Chondrocyte (in vitro differentiated cells): Measurements from ENCODE around the gene NEGR1. TPM values are rescaled to one million over a fixed set of nuclear protein-coding genes. Genes with fewer than 3 reads are reported as not detected.

ENCODE experiments used
- DNase-seq: peaks from one replicate; pipeline ENCODE4 v3.0.0; 2021; ENCODE audit warnings: mixed read lengths, low spot score
- H3K27ac Mint-ChIP-seq: one replicate; pipeline ENCODE4 v1.8.0; 2021; ENCODE audit warnings: mild to moderate bottlenecking, moderate library complexity, mixed read lengths; ENCODE audit not compliant: unreplicated experiment
- H3K27me3 Mint-ChIP-seq: 2 replicates; pipeline ENCODE4 v1.8.0; 2021; ENCODE audit warnings: low read depth, mixed read lengths
- H3K36me3 Mint-ChIP-seq: 2 replicates; pipeline ENCODE4 v1.8.0; 2021; ENCODE audit warnings: low read depth, mixed read lengths
- H3K4me1 Mint-ChIP-seq: 2 replicates; pipeline ENCODE4 v1.8.0; 2021; ENCODE audit warnings: low read depth, mild to moderate bottlenecking, mixed read lengths
- H3K4me3 Mint-ChIP-seq: one replicate; pipeline ENCODE4 v1.8.0; 2021; ENCODE audit warnings: mild to moderate bottlenecking, moderate library complexity, mixed read lengths; ENCODE audit not compliant: unreplicated experiment
- H3K9me3 Mint-ChIP-seq: 2 replicates; pipeline ENCODE4 v1.8.0; 2021; ENCODE audit warnings: low read depth, mixed read lengths
- total RNA-seq: library from RNA; stranded (reverse); gene quantifications from 3 replicates; pipeline ENCODE4 v1.2.1, GENCODE V29; 2021
- TF ChIP-seq, protein P1 (sequence below): fragments of 200-600 bp; sonication (generic); IDR thresholded peaks from 2 replicates; pipeline ENCODE4 v1.5.0; 2021; ENCODE audit warnings: antibody characterized with exemption, mild to moderate bottlenecking, moderate library complexity

Gene NEGR1
- total RNA-seq, 1 donor from 2014 or later, result 7.7 TPM

DNA sequence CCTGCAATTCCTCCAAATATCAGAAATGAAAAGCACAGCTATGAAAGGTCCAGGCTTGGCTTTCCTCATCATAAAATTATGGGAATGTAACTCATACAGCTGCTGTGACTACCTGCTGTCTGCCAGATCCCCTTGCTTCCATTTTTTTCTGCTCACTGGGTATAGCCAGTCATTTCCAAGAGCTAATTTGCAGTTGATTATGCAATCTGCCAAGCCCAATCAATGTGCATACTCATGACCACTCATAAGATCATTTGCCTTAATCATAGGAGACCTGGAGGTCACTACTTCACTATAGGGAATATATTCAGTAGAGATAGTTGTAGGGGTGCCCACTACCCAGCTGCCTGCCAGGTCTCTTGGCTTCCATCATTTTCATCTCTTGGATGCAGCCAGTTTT, 783.8 kb downstream of the NEGR1 start:
- TF ChIP-seq, protein P1, sequence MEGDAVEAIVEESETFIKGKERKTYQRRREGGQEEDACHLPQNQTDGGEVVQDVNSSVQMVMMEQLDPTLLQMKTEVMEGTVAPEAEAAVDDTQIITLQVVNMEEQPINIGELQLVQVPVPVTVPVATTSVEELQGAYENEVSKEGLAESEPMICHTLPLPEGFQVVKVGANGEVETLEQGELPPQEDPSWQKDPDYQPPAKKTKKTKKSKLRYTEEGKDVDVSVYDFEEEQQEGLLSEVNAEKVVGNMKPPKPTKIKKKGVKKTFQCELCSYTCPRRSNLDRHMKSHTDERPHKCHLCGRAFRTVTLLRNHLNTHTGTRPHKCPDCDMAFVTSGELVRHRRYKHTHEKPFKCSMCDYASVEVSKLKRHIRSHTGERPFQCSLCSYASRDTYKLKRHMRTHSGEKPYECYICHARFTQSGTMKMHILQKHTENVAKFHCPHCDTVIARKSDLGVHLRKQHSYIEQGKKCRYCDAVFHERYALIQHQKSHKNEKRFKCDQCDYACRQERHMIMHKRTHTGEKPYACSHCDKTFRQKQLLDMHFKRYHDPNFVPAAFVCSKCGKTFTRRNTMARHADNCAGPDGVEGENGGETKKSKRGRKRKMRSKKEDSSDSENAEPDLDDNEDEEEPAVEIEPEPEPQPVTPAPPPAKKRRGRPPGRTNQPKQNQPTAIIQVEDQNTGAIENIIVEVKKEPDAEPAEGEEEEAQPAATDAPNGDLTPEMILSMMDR, result no peak
- Mint-ChIP-seq H3K4me3 (no peak overlapping the region), H3K9me3 (no peaks in the 10 kb centered on the region), H3K36me3 (no peaks in the 10 kb centered on the region), H3K27me3 (no peaks in the 10 kb centered on the region), H3K4me1 (no peaks in the 10 kb centered on the region), H3K27ac (no peak overlapping the region)
- no peak for DNase-seq

- TF ChIP-seq, protein P1, result no peak
- no peaks in the 10 kb centered on the region for H3K9me3 Mint-ChIP-seq
- H3K27me3 Mint-ChIP-seq, result no peaks in the 10 kb centered on the region
- no peak overlapping the region for H3K4me3 Mint-ChIP-seq
- no peak for DNase-seq
- H3K27ac Mint-ChIP-seq, result no peak overlapping the region
- no peaks in the 10 kb centered on the region for H3K4me1 Mint-ChIP-seq
- H3K36me3 Mint-ChIP-seq, result no peaks in the 10 kb centered on the region
Measured at GRCh38 chr1:71494163-71494562, 788.2 kb downstream of the NEGR1 start.

- no peaks in the 10 kb centered on the region for H3K36me3 Mint-ChIP-seq
- H3K4me3 Mint-ChIP-seq, result no peak overlapping the region
- H3K9me3 Mint-ChIP-seq, result no peaks in the 10 kb centered on the region
- H3K4me1 Mint-ChIP-seq, result no peaks in the 10 kb centered on the region
- TF ChIP-seq, protein P1, result no peak
- DNase-seq, result no peak
- H3K27ac Mint-ChIP-seq, result no peak overlapping the region
- no peaks in the 10 kb centered on the region for H3K27me3 Mint-ChIP-seq
Measured at GRCh38 chr1:71492298-71493041, 789.9 kb downstream of the NEGR1 start.

DNA sequence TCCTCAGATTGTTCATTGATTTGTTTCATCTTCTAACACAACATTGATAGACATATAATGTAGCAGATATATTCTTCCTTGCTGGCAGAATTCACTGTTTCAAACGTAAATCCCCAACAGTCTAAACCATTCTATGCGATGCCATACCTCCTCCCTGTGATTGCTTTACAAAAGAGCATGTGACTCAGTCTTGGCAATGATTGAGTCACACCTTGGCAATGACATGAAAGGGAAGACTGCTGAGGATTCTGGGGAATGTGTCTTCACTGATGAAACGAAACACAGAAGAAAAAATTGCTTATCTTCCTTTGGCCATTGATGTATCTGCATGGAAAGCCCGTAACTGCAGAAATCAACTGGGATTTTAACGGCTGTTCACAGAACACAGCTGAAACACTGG, 791.9 kb downstream of the NEGR1 start:
- Mint-ChIP-seq H3K27ac (no peak overlapping the region), H3K27me3 (no peaks in the 10 kb centered on the region), H3K36me3 (no peaks in the 10 kb centered on the region), H3K4me1 (no peaks in the 10 kb centered on the region), H3K9me3 (no peaks in the 10 kb centered on the region), H3K4me3 (no peak overlapping the region)
- TF ChIP-seq, protein P1, result no peak
- no peak for DNase-seq

DNA sequence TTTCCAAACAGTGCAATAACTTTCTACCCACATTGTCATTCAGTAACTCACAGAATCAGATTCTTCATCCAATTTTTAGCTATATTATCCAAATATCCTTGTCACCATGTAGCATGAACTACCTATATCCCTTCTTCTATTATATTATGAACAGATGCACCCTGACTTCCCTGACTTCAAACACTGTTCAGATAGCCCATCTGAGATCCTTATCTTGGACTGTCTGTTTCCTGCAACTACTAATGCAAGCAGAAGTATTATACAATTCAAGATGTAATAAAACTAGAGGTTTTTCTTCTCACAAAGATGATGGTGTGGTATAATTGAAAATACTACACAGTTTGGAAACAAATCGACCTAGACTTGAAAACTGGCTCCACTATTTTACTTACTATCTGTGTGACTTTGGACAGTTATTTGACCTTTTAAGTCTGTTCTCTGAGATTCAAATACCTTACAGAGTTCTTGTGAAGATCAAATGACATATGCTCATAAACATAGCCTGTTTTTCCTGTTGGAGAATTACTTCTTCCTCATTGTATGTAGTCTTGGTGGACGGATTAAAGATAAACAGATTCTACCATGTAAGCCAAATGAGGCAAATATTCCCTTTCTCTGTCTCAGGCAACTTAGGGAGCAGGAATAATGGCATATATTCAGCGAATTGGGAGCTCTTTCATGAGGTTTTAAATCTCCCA, 793.6 kb downstream of the NEGR1 start:
- Mint-ChIP-seq H3K4me3 (no peak overlapping the region), H3K27me3 (no peaks in the 10 kb centered on the region), H3K27ac (no peak overlapping the region), H3K36me3 (no peaks in the 10 kb centered on the region), H3K4me1 (no peaks in the 10 kb centered on the region), H3K9me3 (no peaks in the 10 kb centered on the region)
- DNase-seq, result no peak
- TF ChIP-seq, protein P1, result no peak
